Heart left ventricle (tissue), 16 donors: ENCODE data around the gene ANAPC5. TPM values are rescaled to one million over a fixed set of nuclear protein-coding genes. Genes with fewer than 3 reads are reported as not detected.

ENCODE experiments used
- ATAC-seq, 4 donors: fragments of 200-7000 bp; cut with Tn5 transposase; one replicate each; pipeline ENCODE4 v1.9.1; 2020 to 2022; ENCODE audit warnings: moderate library complexity in 4 of 4, mild to moderate bottlenecking in 3 of 4, moderate number of reproducible peaks in 1 of 4
- DNase-seq, 5 donors: peaks; one replicate each; pipeline ENCODE4 v3.0.0-alpha.2; 2020
- H3K27ac ChIP-seq, 12 donors: fragments of 200-600 bp; sonication (generic) in 4 of 12; one replicate each; pipeline versions ENCODE4 v1.5.0 to v1.8.0; 2016 to 2022; ENCODE audit warnings: mild to moderate bottlenecking in 2 of 12
- H3K27me3 ChIP-seq, 9 donors: fragments of 200-600 bp; sonication (generic) in 2 of 9; one replicate each; pipeline versions ENCODE4 v1.5.1 to v1.8.0; 2016 to 2022; ENCODE audit warnings: mild to moderate bottlenecking in 3 of 9
- H3K36me3 ChIP-seq, 9 donors: fragments of 200-600 bp; sonication (generic) in 2 of 9; one replicate each; pipeline versions ENCODE4 v1.5.0 to v1.8.0; 2018 to 2022; ENCODE audit warnings: mild to moderate bottlenecking in 2 of 9
- H3K4me1 ChIP-seq, 12 donors: fragments of 200-600 bp; sonication (generic) in 4 of 12; one replicate each; pipeline versions ENCODE4 v1.5.0 to v1.8.0; 2016 to 2022; ENCODE audit warnings: mild to moderate bottlenecking in 3 of 12
- H3K4me3 ChIP-seq, 12 donors: fragments of 200-600 bp; sonication (generic) in 4 of 12; one replicate each; pipeline versions ENCODE4 v1.5.0 to v1.8.0; 2017 to 2022; ENCODE audit warnings: mild to moderate bottlenecking in 9 of 12, moderate library complexity in 4 of 12
- H3K9me3 ChIP-seq, 12 donors: fragments of 200-600 bp; sonication (generic) in 4 of 12; one replicate each; pipeline versions ENCODE4 v1.5.0 to v1.8.0; 2016 to 2022; ENCODE audit warnings: mild to moderate bottlenecking in 1 of 12
- CTCF ChIP-seq, 12 donors: fragments of 200-600 bp; sonication (generic) in 4 of 12; IDR thresholded peaks; one replicate each; pipeline versions ENCODE4 v1.5.0 to v1.8.0; 2018 to 2022; ENCODE audit warnings: antibody characterized with exemption in 12 of 12, mild to moderate bottlenecking in 5 of 12
- POLR2A ChIP-seq, 2 donors: fragments of 450-650 bp; IDR thresholded peaks; one replicate each; pipeline ENCODE4 v1.6.1; 2017; ENCODE audit warnings: antibody characterized with exemption in 2 of 2, mild to moderate bottlenecking in 2 of 2, moderate library complexity in 2 of 2
- WGBS, 4 donors: extraction: QIAGEN DNeasy Blood & Tissue Kit in 2 of 4; methylation state at CpG; one replicate each; pipeline versions ENCODE4 v1.1.5 to v1.1.7; 2013 to 2018; 5-methylcytosine and 5-hydroxymethylcytosine counted together
- intact Hi-C, 10 donors: fragments of 100-400 bp; cut with DNase I; formaldehyde crosslinking; loops; one replicate each; pipeline versions ENCODE4 v1.11.1 to v1.14.2; 2022
- polyA plus RNA-seq, 2 donors: library from polyadenylated mRNA; stranded (reverse); fragments of 200-250 nt; gene quantifications; one replicate each; pipeline ENCODE4 v1.2.3, GENCODE V29; 2013
- total RNA-seq, 9 donors: library from RNA; depleted of rRNA in 2 of 9; stranded (reverse); fragments of >200 nt in 2 of 9; fragmentation: NEBNext Ultra II Directional in 3 of 9; extraction: Animal tissue kit (Norgen Biotek cat#: 25700) in 3 of 9; gene quantifications; one replicate each; pipeline versions ENCODE4 v1.1.0 to v1.2.4, GENCODE V29; 2016 to 2023
- donor health status: ischemic (EF 13 %, LVEDD 7.1; RV severe dilation, severe dysfunction).
- donor health status: healthy with polysubstance abuse.
- donor health status: DM: no; HTN: yes; CAD: no.
- donor health status: DM: no; HTN: no; CAD: no.
- donor health status: ischemic (EF 25% LVEDD 6.9; RV normal size, moderate dysfunction).
- donor health status: ischemic (EF 25% LVEDD 5.7; RV mildly dilated, moderate dysfunction).
- donor health status: healthy.
- donor health status: DM: yes; HTN: yes; CAD: no.
- donor health status: ischemic (EF 35%, LVEDD 5.7; RV mildly dilated, moderate dysfunction).
- donor health status: nonischemic (EF 11% LVEDD 7.7; RV severe dilation, severe dysfunction).
- donor health status: DM: yes; HTN: yes; CAD: no.
- donor health status: PGD.
- donor health status: ischemic (EF 29% LVEDD 5.4; RV normal size, mild dysfunction).
- donor health status: nonischemic (EF 23%, LVEDD 6.1; RV moderate dilation, normal function).

The ANAPC5 gene
- total and polyA plus RNA-seq, 11 donors = 55.0 to 81.7 (median 59.1) TPM

GRCh38 chr12:121346747-121347146, 5.5 kb downstream of the ANAPC5 start:
- ATAC-seq (no peak), DNase-seq (no peak)
- Histone ChIP-seq H3K36me3 (peaks cover 0 to 65% (median 59%) of the 10 kb centered on the region in 9 donors), H3K4me3 (no peak overlapping the region), H3K4me1 (peaks cover 0 to 22% (median 12%) of the 10 kb centered on the region in 12 donors), H3K9me3 (no peaks in the 10 kb centered on the region), H3K27ac (no peak overlapping the region), H3K27me3 (no peaks in the 10 kb centered on the region)
- TF ChIP-seq POLR2A (IDR thresholded peaks at IDR 0.05) = no peak
- TF ChIP-seq CTCF (IDR thresholded peaks at IDR 0.05) = no peak
- intact Hi-C loops = loop anchor here in 1 of 10 donors (5.0 kb wide), 1 partner anchor 51 kb away; no protein-coding TSS in a partner anchor
- 78 to 88% (median 84%) methylated on average over 2 of the region's 2 CpGs for WGBS, 4 donors

GRCh38 chr12:121345151-121345815, 6.9 kb downstream of the ANAPC5 start:
- H3K9me3 ChIP-seq = no peaks in the 10 kb centered on the region
- H3K27ac ChIP-seq = no peak overlapping the region
- H3K36me3 ChIP-seq = peaks cover 0 to 80% (median 73%) of the 10 kb centered on the region in 9 donors
- H3K27me3 ChIP-seq = no peaks in the 10 kb centered on the region
- H3K4me3 ChIP-seq = no peak overlapping the region
- H3K4me1 ChIP-seq = peaks cover 0 to 9% (median 2%) of the 10 kb centered on the region in 12 donors
- TF ChIP-seq CTCF (IDR thresholded peaks at IDR 0.05) (no peak), POLR2A (IDR thresholded peaks at IDR 0.05) (no peak)
- ATAC-seq (no peak), DNase-seq (no peak)
- WGBS, 4 donors = 62 to 75% (median 69%) methylated on average over 4 of the region's 4 CpGs
- intact Hi-C loops = loop anchor here in 1 of 10 donors (5.0 kb wide), 1 partner anchor 52 kb away; no protein-coding TSS in a partner anchor

GRCh38 chr12:121344506-121344905, 7.7 kb downstream of the ANAPC5 start:
- TF ChIP-seq POLR2A (IDR thresholded peaks at IDR 0.05) = no peak
- no peak for TF ChIP-seq CTCF (IDR thresholded peaks at IDR 0.05)
- intact Hi-C loops = no loop called here
- Histone ChIP-seq H3K4me3 (no peak overlapping the region), H3K36me3 (peaks cover 0 to 88% (median 81%) of the 10 kb centered on the region in 9 donors), H3K4me1 (peaks cover 0 to under 1% (median 0%) of the 10 kb centered on the region in 12 donors), H3K27ac (no peak overlapping the region), H3K27me3 (no peaks in the 10 kb centered on the region), H3K9me3 (no peaks in the 10 kb centered on the region)
- ATAC-seq (no peak), DNase-seq (no peak)
- 86 to 94% (median 88%) methylated on average over 3 of the region's 3 CpGs for WGBS, 4 donors

GRCh38 chr12:121337416-121337815, 14.8 kb downstream of the ANAPC5 start:
- Histone ChIP-seq H3K4me1 (peaks cover 0 to 4% (median 0%) of the 10 kb centered on the region in 12 donors), H3K36me3 (peaks cover 0 to 98% (median 91%) of the 10 kb centered on the region in 9 donors), H3K4me3 (no peak overlapping the region), H3K27me3 (no peaks in the 10 kb centered on the region), H3K9me3 (no peaks in the 10 kb centered on the region), H3K27ac (no peak overlapping the region)
- WGBS, 4 donors = 96 to 99% (median 97%) methylated on average over 4 of the region's 4 CpGs
- DNase-seq (no peak), ATAC-seq (no peak)
- TF ChIP-seq POLR2A (IDR thresholded peaks at IDR 0.05) (no peak), CTCF (IDR thresholded peaks at IDR 0.05) (no peak)
- intact Hi-C loops = loop anchor here in 1 of 10 donors (10.0 kb wide), 1 partner anchor 347 kb away; no protein-coding TSS in a partner anchor
